HepG2 (cell line): Measurements from ENCODE around the gene EXPH5. TPM values are rescaled to one million over a fixed set of nuclear protein-coding genes. Genes with fewer than 3 reads are reported as not detected.

Experiments
- ATAC-seq: fragments of 200-7000 bp; cut with Tn5 transposase; 3 replicates; pipeline ENCODE4 v1.9.1; 2020; ENCODE audit warnings: mild to moderate bottlenecking, moderate library complexity
- BruUV-seq: library from RNA; stranded (reverse); fragments of 400-500 nt; replicated peaks from 2 replicates; lab custom pipeline; 2021; lab: Mats Ljungman, UMichigan
- CTCF ChIA-PET: fragments of 300-600 bp; formaldehyde crosslinking; extraction: SDS; loops from one replicate; lab custom pipeline; 2021; ENCODE audit warnings: low total read pairs, inconsistent platforms, low intra/inter-chr PET ratio; lab: Yijun Ruan, JAX
- POLR2A ChIA-PET: fragments of 350-600 bp; sonication (Branson Sonifier 250); formaldehyde crosslinking; loops from one replicate; lab custom pipeline; 2020; ENCODE audit warnings: antibody characterized with exemption, inconsistent platforms; lab: Yijun Ruan, JAX
- DNase-seq: peaks from one replicate; pipeline ENCODE4 v3.0.0-alpha.2; 2015; ENCODE audit warnings: low spot score
- FAIRE-seq: peaks from 3 replicates; lab custom pipeline; 2011; peaks lifted over from hg19 to GRCh38; lab: Jason Lieb, UNC
- H2AFZ ChIP-seq: one replicate; pipeline ENCODE4 v1.6.1; 2011; ENCODE audit warnings: low read length, inconsistent platforms
- H3K27ac ChIP-seq: fragments of 300-600 bp; 3 replicates; pipeline ENCODE4 v1.8.0; 2011; ENCODE audit warnings: mixed run types, mild to moderate bottlenecking, mixed read lengths, low read length, inconsistent platforms; ENCODE audit not compliant: insufficient read depth; ENCODE audit errors: extremely low read length
- H3K27me3 ChIP-seq, 2 experiments: fragments of 200-600 bp in 1 of 2; 2 replicates in 1 of 2; 3 replicates in 1 of 2; pipeline versions ENCODE4 v1.6.0 to v1.8.0; 2011; ENCODE audit warnings: low read length in 2 of 2, mild to moderate bottlenecking in 2 of 2, moderate library complexity in 2 of 2, inconsistent platforms in 1 of 2; ENCODE audit not compliant: insufficient read depth in 2 of 2, control insufficient read depth in 1 of 2
- H3K36me3 ChIP-seq, 2 experiments: fragments of 200-600 bp in 1 of 2; replicated peaks in 1 of 2; 2 replicates in 1 of 2; 3 replicates in 1 of 2; pipeline versions ENCODE4 v1.5.1 to v1.8.0; 2011; ENCODE audit warnings: low read length in 2 of 2, inconsistent platforms in 1 of 2; ENCODE audit not compliant: insufficient read depth in 2 of 2, control insufficient read depth in 1 of 2
- H3K4me1 ChIP-seq: 2 replicates; pipeline ENCODE4 v1.5.1; 2012; ENCODE audit warnings: low read length, inconsistent platforms; ENCODE audit not compliant: insufficient read depth
- H3K4me2 ChIP-seq: 2 replicates; pipeline ENCODE4 v1.6.0; 2011; ENCODE audit warnings: low read depth, low read length, inconsistent platforms
- H3K4me3 ChIP-seq, 3 experiments: fragments of 200-600 bp in 1 of 3; sonication (generic), shearing (Covaris generic) in 1 of 3; replicated peaks in 1 of 3; 2 replicates each; pipeline ENCODE4 v1.5.1; 2011 to 2016; ENCODE audit warnings: low read length in 3 of 3, inconsistent platforms in 2 of 3, low read depth in 2 of 3, mild to moderate bottlenecking in 2 of 3, control low read depth in 1 of 3, mixed read lengths in 1 of 3; ENCODE audit not compliant: insufficient read depth in 1 of 3
- H3K79me2 ChIP-seq: one replicate; pipeline ENCODE4 v1.6.1; 2011; ENCODE audit warnings: low read length, inconsistent platforms; ENCODE audit not compliant: insufficient read depth
- H3K9ac ChIP-seq: 2 replicates; pipeline ENCODE4 v1.6.0; 2011; ENCODE audit warnings: mild to moderate bottlenecking, low read depth, low read length, inconsistent platforms; ENCODE audit not compliant: insufficient read depth
- H3K9me3 ChIP-seq: 2 replicates; pipeline ENCODE4 v1.5.1; 2012; ENCODE audit warnings: mild to moderate bottlenecking, low read length
- H4K20me1 ChIP-seq: 2 replicates; pipeline ENCODE4 v1.6.0; 2011; ENCODE audit warnings: inconsistent platforms, mild to moderate bottlenecking, low read length, moderate library complexity; ENCODE audit not compliant: insufficient read depth
- FOXK1 ChIP-seq: sonication (generic); formaldehyde crosslinking; IDR thresholded peaks from 2 replicates; pipeline ENCODE4 v1.4.0; 2020; ENCODE audit warnings: low read depth, missing genetic modification reagents, borderline replicate concordance
- HNRNPH1 ChIP-seq: fragments of 200-400 bp; formaldehyde crosslinking; optimal IDR thresholded peaks from 2 replicates; pipeline ENCODE3; 2017; ENCODE audit warnings: mild to moderate bottlenecking, low read depth, low read length
- HOXA3 ChIP-seq: sonication (generic); formaldehyde crosslinking; IDR thresholded peaks from 2 replicates; pipeline ENCODE4 v1.5.0; 2020; ENCODE audit warnings: missing genetic modification reagents
- NFE2L1 ChIP-seq: sonication (generic); formaldehyde crosslinking; IDR thresholded peaks from 2 replicates; pipeline ENCODE4 v1.4.0; 2020; ENCODE audit warnings: missing genetic modification reagents, mild to moderate bottlenecking, borderline replicate concordance
- PITX1 ChIP-seq: sonication (generic); formaldehyde crosslinking; IDR thresholded peaks from 2 replicates; pipeline ENCODE4 v1.5.1; 2020; ENCODE audit warnings: mild to moderate bottlenecking, missing genetic modification reagents
- SOX13 ChIP-seq, 3 experiments: fragments of 450-650 bp in 1 of 3; sonication (generic) in 1 of 3; formaldehyde crosslinking in 1 of 3; IDR thresholded peaks in 2 of 3; conservative IDR thresholded peaks in 1 of 3; 2 replicates each; pipeline versions ENCODE4 v1.5.0 to v1.6.1; 2016 to 2020; ENCODE audit warnings: antibody characterized with exemption in 1 of 3, mild to moderate bottlenecking in 1 of 3, missing compliant biosample characterization in 1 of 3, missing genetic modification reagents in 1 of 3, moderate library complexity in 1 of 3
- ZFYVE20 ChIP-seq: sonication (generic); formaldehyde crosslinking; IDR thresholded peaks from 2 replicates; pipeline ENCODE4 v1.8.0; 2023; ENCODE audit warnings: low read depth, mild to moderate bottlenecking, moderate library complexity, missing genetic modification reagents, borderline replicate concordance
- ZNF296 ChIP-seq: sonication (generic); formaldehyde crosslinking; conservative IDR thresholded peaks from 2 replicates; pipeline ENCODE4 v1.5.0; 2020; ENCODE audit warnings: mild to moderate bottlenecking, missing genetic modification reagents
- ZNF549 ChIP-seq: sonication (generic); formaldehyde crosslinking; IDR thresholded peaks from 2 replicates; pipeline ENCODE4 v1.5.0; 2020; ENCODE audit warnings: missing genetic modification reagents
- ZNF556 ChIP-seq: sonication (generic); formaldehyde crosslinking; IDR thresholded peaks from 2 replicates; pipeline ENCODE4 v1.4.0; 2020; ENCODE audit warnings: mild to moderate bottlenecking, missing genetic modification reagents, borderline replicate concordance
- ZNF629 ChIP-seq: sonication (generic); formaldehyde crosslinking; conservative IDR thresholded peaks from 2 replicates; pipeline ENCODE4 v1.5.0; 2020; ENCODE audit warnings: missing genetic modification reagents
- ZNF674 ChIP-seq: sonication (generic); formaldehyde crosslinking; IDR thresholded peaks from 2 replicates; pipeline ENCODE4 v1.5.0; 2020; ENCODE audit warnings: low read depth, mild to moderate bottlenecking, missing genetic modification reagents
- ZNF792 ChIP-seq: IDR thresholded peaks from 2 replicates; pipeline ENCODE4 v1.6.1; 2016
- ZSCAN29 ChIP-seq: sonication (generic); formaldehyde crosslinking; conservative IDR thresholded peaks from 2 replicates; pipeline ENCODE4 v1.4.0; 2020; ENCODE audit warnings: mild to moderate bottlenecking, missing genetic modification reagents
- WGBS: methylation state at CpG from one replicate; pipeline ENCODE4 v1.1.6; 2017; ENCODE audit warnings: low lambda C conversion rate; 5-methylcytosine and 5-hydroxymethylcytosine counted together
- in situ Hi-C: cut with HindIII; loops from 2 replicates; pipeline ENCODE4 v1.10.0; 2017; ENCODE audit warnings: low pct_unique_long_range_greater_than_20kb; ENCODE audit not compliant: extremely low pct_ligation_motif_present
- intact Hi-C: fragments of 100-400 bp; cut with micrococcal nuclease; formaldehyde crosslinking; loops from one replicate; pipeline ENCODE4 v1.10.0; 2022; ENCODE audit not compliant: unreplicated experiment
- polyA plus RNA-seq, 8 experiments: library from polyadenylated mRNA; depleted of rRNA in 3 of 8; stranded (reverse) in 7 of 8; unstranded in 1 of 8; fragments of >200 nt; fragmentation: Illumina TruSeq in 4 of 8; extraction: Trizol in 4 of 8; gene quantifications; 2 replicates each; pipeline versions ENCODE4 v1.2.1 to v1.2.3, GENCODE V29; 2011 to 2016; ENCODE audit warnings: low read depth in 4 of 8, missing spikeins in 1 of 8, mixed read lengths in 1 of 8; ENCODE audit not compliant: insufficient read depth in 1 of 8
- total RNA-seq, 5 experiments: library from RNA; depleted of rRNA; stranded (reverse); fragments of >200 nt; fragmentation: Illumina TruSeq; extraction: Trizol; gene quantifications; 2 replicates each; pipeline ENCODE4 v1.2.3, GENCODE V29; 2016; ENCODE audit warnings: low read depth in 1 of 5
- TF ChIP-seq, protein P1 (sequence below): sonication (generic); formaldehyde crosslinking; IDR thresholded peaks from 2 replicates; pipeline ENCODE4 v1.4.0; 2020; ENCODE audit warnings: missing genetic modification reagents
- TF ChIP-seq, protein P2 (sequence below): sonication (generic); formaldehyde crosslinking; IDR thresholded peaks from 2 replicates; pipeline ENCODE4 v1.4.0; 2020; ENCODE audit warnings: missing genetic modification reagents
- TF ChIP-seq, protein P3 (sequence below): IDR thresholded peaks from 2 replicates; pipeline ENCODE4 v1.6.1; 2016
- TF ChIP-seq, protein P4 (sequence below): sonication (generic); formaldehyde crosslinking; IDR thresholded peaks from 2 replicates; pipeline ENCODE4 v1.4.0; 2020; ENCODE audit warnings: missing genetic modification reagents

The EXPH5 gene
- total and polyA plus RNA-seq, 2 of the 13 experiments (the other 11 are each of a cell fraction or from before 2014, with no cell fraction given) = under 0.01 to 0.02 TPM

DNA sequence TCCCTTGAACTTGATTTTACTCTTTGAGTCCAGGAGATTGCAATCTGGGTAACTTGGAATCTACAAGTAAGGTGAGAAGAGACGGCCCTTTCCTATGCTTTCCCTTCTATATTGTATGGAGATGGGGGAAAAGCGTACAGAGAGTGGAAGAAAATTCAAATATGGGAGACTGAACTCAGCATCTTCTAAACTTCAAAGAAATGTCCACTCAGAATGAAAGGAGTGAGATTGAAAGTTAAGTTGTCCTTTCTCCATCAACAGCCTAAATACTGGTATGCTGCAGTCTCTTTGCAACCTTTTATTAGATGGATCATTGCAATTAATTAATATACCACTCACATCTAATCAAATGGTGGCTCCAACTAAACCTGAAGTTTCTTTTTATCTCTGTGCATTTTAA lies 6.4 kb upstream of the EXPH5 start (continued):
- TF ChIP-seq SOX13 (IDR thresholded peaks at IDR 0.05) (no peak), SOX13 (CRISPR knock-in tag; conservative IDR thresholded peaks at IDR 0.05 in 1 of 2, IDR thresholded peaks at IDR 0.05 in 1 of 2) (no peak)
- TF ChIP-seq, all 625 proteins: peak for 0

DNA sequence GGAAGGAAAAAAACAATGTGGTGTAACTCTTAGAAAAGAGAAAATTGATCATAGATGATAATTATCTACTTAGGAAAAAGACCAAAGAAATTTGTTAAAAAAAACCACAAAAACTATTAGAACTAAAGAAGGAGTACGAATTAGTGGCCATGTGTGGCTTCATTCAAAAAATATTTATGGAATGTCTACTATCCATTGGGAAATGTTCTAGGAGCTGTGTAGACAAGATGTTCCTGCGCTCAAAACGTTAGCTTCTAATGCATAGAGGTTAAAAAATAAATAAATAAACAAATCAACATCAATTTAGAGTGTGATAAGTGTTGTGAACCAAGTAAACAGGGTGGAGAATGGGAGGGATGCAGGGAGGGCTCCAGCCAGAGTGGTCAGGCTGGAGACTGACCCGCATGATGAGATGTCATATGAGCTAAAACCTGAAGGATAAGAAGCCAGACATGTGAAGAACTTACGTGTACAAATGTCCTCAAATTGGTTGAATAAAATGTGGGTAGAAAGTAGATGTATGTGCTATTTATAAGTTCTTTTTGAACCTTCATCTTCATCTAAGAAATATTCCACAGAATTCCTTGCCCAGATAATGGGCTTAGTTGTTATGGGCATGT lies 4.3 kb upstream of the EXPH5 start:
- in situ Hi-C loops (no loop called here), intact Hi-C loops (loop anchor here (10.0 kb wide), 1 partner anchor 103 kb away; the partner anchor contains the start of gene POGLUT3)
- Histone ChIP-seq H3K27ac (no peak overlapping the region), H3K4me2 (no peak overlapping the region), H3K27me3 (peaks cover under 1 to 6% of the 10 kb centered on the region in 2 experiments), H3K9ac (no peak overlapping the region), H4K20me1 (no peaks in the 10 kb centered on the region), H3K9me3 (no peaks in the 10 kb centered on the region), H3K4me1 (peaks cover 10% of the 10 kb centered on the region), H2AFZ (no peak overlapping the region), H3K4me3 (no peak overlapping the region), H3K36me3 (no peaks in the 10 kb centered on the region), H3K79me2 (no peaks in the 10 kb centered on the region)
- FAIRE-seq = no peak
- no peak for ATAC-seq
- DNase-seq = no peak
- CTCF ChIA-PET = no interaction called here
- 3% methylated on average over 5 of the region's 5 CpGs for WGBS
- POLR2A ChIA-PET = no interaction called here
- BruUV-seq = no TSS peak
- TF ChIP-seq, protein P1, sequence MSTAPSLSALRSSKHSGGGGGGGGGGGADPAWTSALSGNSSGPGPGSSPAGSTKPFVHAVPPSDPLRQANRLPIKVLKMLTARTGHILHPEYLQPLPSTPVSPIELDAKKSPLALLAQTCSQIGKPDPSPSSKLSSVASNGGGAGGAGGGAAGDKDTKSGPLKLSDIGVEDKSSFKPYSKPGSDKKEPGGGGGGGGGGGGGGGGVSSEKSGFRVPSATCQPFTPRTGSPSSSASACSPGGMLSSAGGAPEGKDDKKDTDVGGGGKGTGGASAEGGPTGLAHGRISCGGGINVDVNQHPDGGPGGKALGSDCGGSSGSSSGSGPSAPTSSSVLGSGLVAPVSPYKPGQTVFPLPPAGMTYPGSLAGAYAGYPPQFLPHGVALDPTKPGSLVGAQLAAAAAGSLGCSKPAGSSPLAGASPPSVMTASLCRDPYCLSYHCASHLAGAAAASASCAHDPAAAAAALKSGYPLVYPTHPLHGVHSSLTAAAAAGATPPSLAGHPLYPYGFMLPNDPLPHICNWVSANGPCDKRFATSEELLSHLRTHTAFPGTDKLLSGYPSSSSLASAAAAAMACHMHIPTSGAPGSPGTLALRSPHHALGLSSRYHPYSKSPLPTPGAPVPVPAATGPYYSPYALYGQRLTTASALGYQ (CRISPR knock-in tag) = no peak
- TF ChIP-seq ZNF556 = no peak
- TF ChIP-seq ZSCAN29 (CRISPR knock-in tag) = no peak
- no peak for TF ChIP-seq ZNF674
- TF ChIP-seq ZNF629 (CRISPR knock-in tag) = no peak
- TF ChIP-seq ZNF549 (CRISPR knock-in tag) = no peak
- TF ChIP-seq HOXA3 = no peak
- TF ChIP-seq, protein P2, sequence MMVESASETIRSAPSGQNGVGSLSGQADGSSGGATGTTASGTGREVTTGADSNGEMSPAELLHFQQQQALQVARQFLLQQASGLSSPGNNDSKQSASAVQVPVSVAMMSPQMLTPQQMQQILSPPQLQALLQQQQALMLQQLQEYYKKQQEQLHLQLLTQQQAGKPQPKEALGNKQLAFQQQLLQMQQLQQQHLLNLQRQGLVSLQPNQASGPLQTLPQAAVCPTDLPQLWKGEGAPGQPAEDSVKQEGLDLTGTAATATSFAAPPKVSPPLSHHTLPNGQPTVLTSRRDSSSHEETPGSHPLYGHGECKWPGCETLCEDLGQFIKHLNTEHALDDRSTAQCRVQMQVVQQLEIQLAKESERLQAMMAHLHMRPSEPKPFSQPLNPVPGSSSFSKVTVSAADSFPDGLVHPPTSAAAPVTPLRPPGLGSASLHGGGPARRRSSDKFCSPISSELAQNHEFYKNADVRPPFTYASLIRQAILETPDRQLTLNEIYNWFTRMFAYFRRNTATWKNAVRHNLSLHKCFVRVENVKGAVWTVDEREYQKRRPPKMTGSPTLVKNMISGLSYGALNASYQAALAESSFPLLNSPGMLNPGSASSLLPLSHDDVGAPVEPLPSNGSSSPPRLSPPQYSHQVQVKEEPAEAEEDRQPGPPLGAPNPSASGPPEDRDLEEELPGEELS (CRISPR knock-in tag) = no peak
- TF ChIP-seq, protein P3, sequence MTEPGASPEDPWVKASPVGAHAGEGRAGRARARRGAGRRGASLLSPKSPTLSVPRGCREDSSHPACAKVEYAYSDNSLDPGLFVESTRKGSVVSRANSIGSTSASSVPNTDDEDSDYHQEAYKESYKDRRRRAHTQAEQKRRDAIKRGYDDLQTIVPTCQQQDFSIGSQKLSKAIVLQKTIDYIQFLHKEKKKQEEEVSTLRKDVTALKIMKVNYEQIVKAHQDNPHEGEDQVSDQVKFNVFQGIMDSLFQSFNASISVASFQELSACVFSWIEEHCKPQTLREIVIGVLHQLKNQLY (CRISPR knock-in tag) = no peak
- TF ChIP-seq, protein P4, sequence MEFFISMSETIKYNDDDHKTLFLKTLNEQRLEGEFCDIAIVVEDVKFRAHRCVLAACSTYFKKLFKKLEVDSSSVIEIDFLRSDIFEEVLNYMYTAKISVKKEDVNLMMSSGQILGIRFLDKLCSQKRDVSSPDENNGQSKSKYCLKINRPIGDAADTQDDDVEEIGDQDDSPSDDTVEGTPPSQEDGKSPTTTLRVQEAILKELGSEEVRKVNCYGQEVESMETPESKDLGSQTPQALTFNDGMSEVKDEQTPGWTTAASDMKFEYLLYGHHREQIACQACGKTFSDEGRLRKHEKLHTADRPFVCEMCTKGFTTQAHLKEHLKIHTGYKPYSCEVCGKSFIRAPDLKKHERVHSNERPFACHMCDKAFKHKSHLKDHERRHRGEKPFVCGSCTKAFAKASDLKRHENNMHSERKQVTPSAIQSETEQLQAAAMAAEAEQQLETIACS = no peak
- no peak for TF ChIP-seq ZNF792
- no peak for TF ChIP-seq NFE2L1 (CRISPR knock-in tag)
- no peak for TF ChIP-seq PITX1 (CRISPR knock-in tag)
- TF ChIP-seq FOXK1 (CRISPR knock-in tag) = no peak
- TF ChIP-seq ZNF296 (CRISPR knock-in tag) = no peak
- TF ChIP-seq ZFYVE20 = no peak
- no peak for TF ChIP-seq HNRNPH1
